Esophagus (tissue), 2 donors: ENCODE data around the gene SHROOM3. TPM values are rescaled to one million over a fixed set of nuclear protein-coding genes. Genes with fewer than 3 reads are reported as not detected.

Experiments
- H3K27ac ChIP-seq, 2 donors: one replicate each; pipeline ENCODE4 v1.5.1; 2013; ENCODE audit warnings: low read depth in 2 of 2, mild to moderate bottlenecking in 2 of 2, inconsistent platforms in 1 of 2, low read length in 1 of 2, moderate library complexity in 1 of 2
- H3K27me3 ChIP-seq, 2 donors: one replicate each; pipeline ENCODE4 v1.6.1; 2013; ENCODE audit warnings: low read length in 2 of 2, control low read depth in 1 of 2, mild to moderate bottlenecking in 1 of 2; ENCODE audit not compliant: insufficient read depth in 2 of 2, control insufficient read depth in 1 of 2
- H3K36me3 ChIP-seq, 2 donors: one replicate each; pipeline ENCODE4 v1.6.1; 2013; ENCODE audit warnings: low read length in 1 of 2; ENCODE audit not compliant: control insufficient read depth in 2 of 2, insufficient read depth in 2 of 2
- H3K4me1 ChIP-seq, 2 donors: one replicate each; pipeline ENCODE4 v1.6.1; 2013; ENCODE audit warnings: low read length in 1 of 2; ENCODE audit not compliant: control insufficient read depth in 2 of 2, insufficient read depth in 2 of 2
- H3K4me3 ChIP-seq, 2 donors: one replicate each; pipeline ENCODE4 v1.5.1; 2013; ENCODE audit warnings: low read length in 2 of 2, mild to moderate bottlenecking in 2 of 2, low read depth in 1 of 2, moderate library complexity in 1 of 2
- H3K9me3 ChIP-seq, 2 donors: one replicate each; pipeline ENCODE4 v1.6.1; 2013; ENCODE audit warnings: mild to moderate bottlenecking in 2 of 2, low read depth in 1 of 2, low read length in 1 of 2, moderate library complexity in 1 of 2; ENCODE audit not compliant: control insufficient read depth in 2 of 2, insufficient read depth in 1 of 2
- WGBS, 2 donors: extraction: QIAGEN DNeasy Blood & Tissue Kit; methylation state at CpG; one replicate each; pipeline ENCODE4 v1.1.7; 2013; 5-methylcytosine and 5-hydroxymethylcytosine counted together
- polyA plus RNA-seq, 2 donors: library from polyadenylated mRNA; stranded (reverse); fragments of 200-250 nt; gene quantifications; one replicate each; pipeline ENCODE4 v1.2.3, GENCODE V29; 2013
- donor health status: healthy with polysubstance abuse.
- donor health status: Bipolar disorder and iron deficiency.

SHROOM3 gene
- polyA plus RNA-seq, 2 donors = 14.2 to 15.3 TPM

DNA sequence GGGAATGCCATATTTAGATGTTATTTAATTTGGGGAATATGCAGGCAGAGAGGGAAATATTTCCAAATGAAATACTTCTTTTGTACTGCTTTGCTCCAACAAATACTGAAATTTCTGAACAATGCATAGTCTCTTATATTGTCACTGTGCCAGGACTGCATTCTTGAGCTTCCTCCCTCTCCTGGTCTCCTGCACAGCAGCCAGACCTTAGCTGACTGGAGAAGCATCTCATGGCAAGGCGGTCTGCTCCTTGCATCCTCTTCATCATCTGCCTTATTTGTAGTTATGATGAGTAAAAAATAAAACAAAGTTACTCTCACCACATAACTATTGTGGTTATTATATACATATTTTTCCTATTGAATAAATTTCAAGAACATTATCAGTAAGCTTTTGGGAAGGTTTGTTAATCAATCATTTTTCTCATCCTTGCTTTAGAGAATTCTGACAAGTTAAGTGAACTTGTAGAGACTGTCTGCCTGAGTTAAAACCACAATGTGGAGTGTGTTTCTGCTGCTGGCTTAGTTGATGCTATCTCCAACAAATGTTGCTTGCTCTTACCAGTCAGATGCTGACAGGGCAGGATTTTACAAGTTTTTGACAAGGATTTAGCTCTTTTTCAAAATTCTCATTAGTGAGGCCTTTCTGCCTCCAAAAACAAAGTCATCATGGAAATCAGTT is 309.4 kb downstream of the SHROOM3 start:
- no peak overlapping the region for H3K27ac ChIP-seq

DNA sequence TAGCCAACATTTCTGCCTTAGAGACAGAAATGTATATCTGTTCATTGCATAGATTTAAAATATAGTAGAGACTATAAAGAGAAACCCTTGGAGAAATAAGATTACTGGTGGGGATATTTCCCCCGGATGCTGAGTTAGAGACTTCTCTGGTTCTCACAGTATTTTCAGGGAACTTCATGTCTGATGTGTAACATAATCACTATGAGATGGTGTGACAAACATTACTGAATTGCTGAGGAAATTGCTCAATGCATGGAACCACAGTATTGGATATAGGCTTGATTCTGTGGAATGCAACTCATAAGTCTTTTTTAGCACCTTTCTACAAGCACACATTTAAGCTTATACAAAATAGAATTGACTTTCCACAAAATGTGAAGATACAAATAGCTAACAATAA is 310.2 kb downstream of the SHROOM3 start:
- Histone ChIP-seq H3K27me3 (no peaks in the 10 kb centered on the region), H3K27ac (no peak overlapping the region), H3K4me3 (no peak overlapping the region), H3K4me1 (peaks cover 0 to 2% of the 10 kb centered on the region in 2 donors), H3K36me3 (peaks cover 0 to 3% of the 10 kb centered on the region in 2 donors), H3K9me3 (no peaks in the 10 kb centered on the region)
- 85 to 89% methylated on average over 1 of the region's 1 CpG for WGBS, 2 donors

More for the DNA sequence above, 309.4 kb downstream of the SHROOM3 start:
- Histone ChIP-seq H3K4me3 (no peak overlapping the region), H3K4me1 (peaks cover 0 to 2% of the 10 kb centered on the region in 2 donors), H3K27me3 (no peaks in the 10 kb centered on the region), H3K36me3 (peaks cover 3 to 5% of the 10 kb centered on the region in 2 donors), H3K9me3 (no peaks in the 10 kb centered on the region)
- 71 to 85% methylated on average over 1 of the region's 1 CpG for WGBS, 2 donors

DNA sequence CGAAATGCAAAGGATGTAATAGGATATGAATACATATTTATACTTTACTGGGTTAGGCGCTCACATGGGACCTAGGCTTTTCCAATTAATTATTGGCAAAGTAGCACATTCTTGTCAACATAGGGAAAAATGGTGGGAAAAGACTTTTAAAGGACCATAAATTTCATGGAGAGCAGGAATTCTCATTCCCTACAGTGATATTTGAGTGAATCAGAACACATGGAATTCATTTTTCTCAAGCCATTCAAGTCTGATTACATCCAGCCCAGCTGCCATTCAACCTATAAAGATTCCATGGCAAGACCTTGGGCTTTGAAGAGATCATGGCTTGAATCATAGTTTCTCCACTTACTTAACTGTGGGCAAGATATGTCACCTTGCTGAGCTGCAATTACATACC is 312.5 kb downstream of the SHROOM3 start:
- Histone ChIP-seq H3K36me3 (no peaks in the 10 kb centered on the region), H3K27ac (no peak overlapping the region), H3K9me3 (no peaks in the 10 kb centered on the region), H3K4me3 (no peak overlapping the region), H3K27me3 (no peaks in the 10 kb centered on the region), H3K4me1 (peaks cover 0 to 2% of the 10 kb centered on the region in 2 donors)
- WGBS, 2 donors = 70 to 79% methylated on average over 2 of the region's 2 CpGs

DNA sequence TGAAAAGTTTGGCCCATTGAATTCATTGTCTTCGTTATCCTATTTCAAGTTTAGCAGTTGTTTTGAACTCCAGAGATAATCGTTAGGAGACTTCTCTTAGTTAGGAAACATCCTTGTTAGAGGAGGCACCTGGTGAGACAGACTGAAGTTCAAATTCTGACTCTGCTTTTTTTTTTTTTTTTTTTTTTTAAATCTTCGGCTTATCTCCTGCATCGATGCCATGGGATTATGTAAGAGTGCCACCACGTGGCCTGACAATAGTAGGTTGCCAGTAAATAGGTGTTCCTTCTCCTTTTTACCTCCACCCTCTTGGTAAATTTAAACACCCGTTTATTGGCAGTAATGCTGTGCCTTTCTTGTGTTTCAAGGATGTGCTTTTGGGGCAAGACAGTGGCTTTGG is 313.6 kb downstream of the SHROOM3 start:
- no peak overlapping the region for H3K27ac ChIP-seq
- no peaks in the 10 kb centered on the region for H3K4me1 ChIP-seq
- no peaks in the 10 kb centered on the region for H3K27me3 ChIP-seq
- no peaks in the 10 kb centered on the region for H3K9me3 ChIP-seq
- 26 to 27% methylated on average over 6 of the region's 6 CpGs for WGBS, 2 donors
- H3K4me3 ChIP-seq = no peak overlapping the region
- no peaks in the 10 kb centered on the region for H3K36me3 ChIP-seq

DNA sequence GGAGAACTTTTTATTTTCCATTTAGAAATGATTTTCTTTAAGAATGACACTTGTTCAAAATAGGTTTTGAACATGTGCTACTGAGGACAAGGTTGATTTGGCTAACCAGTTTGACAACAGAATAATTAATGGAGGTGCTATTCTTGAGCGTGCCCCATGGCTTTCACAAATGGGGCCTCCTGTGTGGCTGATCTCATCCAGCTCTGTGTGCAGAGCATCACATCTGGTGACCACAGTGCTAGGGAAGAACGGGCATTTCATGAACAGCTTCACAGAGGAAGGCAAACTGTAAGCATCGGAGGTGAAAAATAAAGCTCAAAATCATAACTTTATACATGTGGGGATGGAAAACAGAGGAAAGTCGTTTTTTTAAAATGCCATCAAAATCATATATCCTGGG is 314.3 kb downstream of the SHROOM3 start:
- Histone ChIP-seq H3K4me1 (peaks cover 0 to under 1% of the 10 kb centered on the region in 2 donors), H3K4me3 (no peak overlapping the region), H3K27ac (no peak overlapping the region), H3K36me3 (peaks cover 0 to 1% of the 10 kb centered on the region in 2 donors), H3K27me3 (no peaks in the 10 kb centered on the region), H3K9me3 (no peaks in the 10 kb centered on the region)
- WGBS, 2 donors = 80 to 83% methylated on average over 4 of the region's 4 CpGs

DNA sequence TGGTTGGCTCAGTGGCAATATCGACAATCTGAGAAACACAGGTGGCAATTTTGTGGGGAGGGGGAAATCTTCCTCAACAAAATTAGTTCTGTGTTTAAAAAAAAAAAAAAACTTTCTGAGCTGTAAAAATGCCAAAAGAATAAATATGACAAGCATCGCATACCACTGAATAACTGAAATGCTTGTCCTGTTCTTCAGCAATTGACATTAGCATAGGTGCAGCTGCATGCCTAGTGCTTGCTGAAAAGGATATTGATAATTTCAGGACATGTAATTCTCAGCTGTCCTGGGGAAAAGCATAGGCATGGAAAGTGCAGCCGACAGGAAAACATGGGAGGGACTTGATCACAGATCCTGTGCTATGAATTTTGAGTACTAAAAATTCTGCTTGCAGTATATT is 315.7 kb downstream of the SHROOM3 start:
- 84 to 90% methylated on average over 3 of the region's 3 CpGs for WGBS, 2 donors
- Histone ChIP-seq H3K9me3 (no peaks in the 10 kb centered on the region), H3K4me3 (no peak overlapping the region), H3K27me3 (no peaks in the 10 kb centered on the region), H3K36me3 (peaks cover 0 to 4% of the 10 kb centered on the region in 2 donors), H3K27ac (no peak overlapping the region), H3K4me1 (peaks cover 0 to 2% of the 10 kb centered on the region in 2 donors)

DNA sequence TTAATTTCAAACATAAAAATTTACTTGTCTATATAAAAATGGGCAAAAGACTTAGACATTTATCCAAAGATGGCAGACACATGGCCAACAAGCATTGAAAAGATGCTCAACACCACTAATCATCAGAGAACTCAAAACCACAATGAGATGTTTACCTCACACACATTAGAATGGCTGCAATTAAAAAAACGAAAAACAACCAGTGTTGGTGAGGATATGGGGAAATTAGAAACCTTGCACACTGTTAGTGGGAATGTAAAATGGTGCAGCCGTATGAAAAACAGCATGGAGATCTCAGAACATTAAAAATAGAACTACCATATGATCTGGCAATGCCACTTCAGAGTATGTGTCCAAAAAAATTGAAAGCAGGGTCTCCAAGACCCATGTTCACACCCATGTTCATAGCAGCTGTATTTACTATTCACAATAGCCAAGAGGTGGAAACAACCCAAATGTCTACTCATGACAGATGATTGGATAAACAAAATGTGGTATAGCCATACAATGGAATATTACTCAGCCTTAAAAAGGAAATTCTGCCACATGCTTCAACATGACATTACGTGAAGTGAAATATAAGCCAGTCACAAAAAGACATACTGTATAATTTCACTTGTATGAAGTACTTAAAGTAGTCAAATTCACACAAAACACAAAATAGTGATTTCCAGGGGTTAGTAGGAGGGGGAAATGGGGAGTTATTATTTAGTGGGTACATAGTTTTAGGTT is 316.7 kb downstream of the SHROOM3 start:
- H3K36me3 ChIP-seq = peaks cover 0 to 4% of the 10 kb centered on the region in 2 donors
- peaks cover 0 to 2% of the 10 kb centered on the region in 2 donors for H3K4me1 ChIP-seq
- 91 to 97% methylated on average over 3 of the region's 3 CpGs for WGBS, 2 donors
- H3K27ac ChIP-seq = no peak overlapping the region
- no peaks in the 10 kb centered on the region for H3K9me3 ChIP-seq
- H3K4me3 ChIP-seq = no peak overlapping the region
- no peaks in the 10 kb centered on the region for H3K27me3 ChIP-seq

DNA sequence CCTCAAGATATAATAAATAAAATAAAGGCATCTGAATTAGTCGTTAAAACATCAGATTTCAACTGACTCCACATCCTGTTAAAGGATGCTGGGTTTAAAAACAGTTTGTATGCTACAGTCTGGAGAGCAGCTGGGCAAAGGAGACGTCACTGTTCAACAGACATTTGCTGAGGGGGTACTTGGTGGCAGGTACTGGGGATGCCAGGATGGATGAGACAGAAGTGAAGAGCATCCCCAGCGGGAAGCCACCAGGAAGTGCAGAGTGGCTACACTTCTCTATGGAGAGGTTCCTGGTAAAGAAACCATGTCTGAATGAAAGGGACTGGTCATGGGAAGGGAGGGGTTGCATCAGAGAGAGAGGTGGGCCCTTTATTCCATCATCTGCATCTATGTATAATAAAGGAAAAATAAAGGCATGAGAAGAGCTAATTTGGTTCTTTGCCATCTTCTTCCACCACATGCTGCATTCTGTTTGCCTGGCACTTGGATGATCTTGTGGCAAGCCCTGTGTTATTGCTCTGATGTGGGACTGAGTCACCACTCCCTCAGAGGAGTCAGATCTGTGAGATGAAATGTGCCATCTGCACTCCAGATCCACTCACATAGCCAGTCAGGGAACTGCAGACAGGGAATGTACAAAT is 318.0 kb downstream of the SHROOM3 start:
- peaks cover 0 to 2% of the 10 kb centered on the region in 2 donors for H3K4me1 ChIP-seq
- H3K27ac ChIP-seq = peak overlapping the region; percentile 60 to 66
- no peaks in the 10 kb centered on the region for H3K9me3 ChIP-seq
- H3K4me3 ChIP-seq = no peak overlapping the region
- peaks cover 2 to 6% of the 10 kb centered on the region in 2 donors for H3K36me3 ChIP-seq
- no peaks in the 10 kb centered on the region for H3K27me3 ChIP-seq
- 48 to 54% methylated on average over 3 of the region's 3 CpGs for WGBS, 2 donors

DNA sequence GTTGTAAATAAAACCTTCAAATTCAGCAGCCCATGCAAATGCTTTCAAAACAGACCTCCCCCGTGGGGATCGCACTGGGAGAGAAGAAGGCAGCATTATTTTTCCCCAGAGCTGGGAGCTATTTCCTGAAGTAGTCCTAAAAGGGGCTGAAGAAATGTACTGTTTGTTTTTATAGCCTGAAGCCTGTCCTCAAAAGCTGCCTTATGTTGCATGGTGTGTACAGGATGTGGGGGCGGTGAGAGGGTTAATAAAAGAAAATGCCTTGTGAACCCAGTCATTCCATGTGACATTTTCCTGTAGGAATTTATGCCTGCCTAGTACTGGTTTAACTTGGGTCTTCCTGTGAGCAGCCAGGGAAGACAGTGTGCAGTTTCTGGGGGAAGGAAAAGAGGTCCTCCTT is 318.8 kb downstream of the SHROOM3 start:
- Histone ChIP-seq H3K27me3 (no peaks in the 10 kb centered on the region), H3K36me3 (peaks cover 2 to 6% of the 10 kb centered on the region in 2 donors), H3K4me1 (peaks cover 0 to 2% of the 10 kb centered on the region in 2 donors), H3K4me3 (no peak overlapping the region), H3K9me3 (no peaks in the 10 kb centered on the region), H3K27ac (peak overlapping the region in 1 of 2 donors; percentile 49)
- WGBS, 2 donors = 54 to 55% methylated on average over 3 of the region's 3 CpGs
